ENCODE results near the gene IGFL4.

The IGFL4 gene

DNA sequence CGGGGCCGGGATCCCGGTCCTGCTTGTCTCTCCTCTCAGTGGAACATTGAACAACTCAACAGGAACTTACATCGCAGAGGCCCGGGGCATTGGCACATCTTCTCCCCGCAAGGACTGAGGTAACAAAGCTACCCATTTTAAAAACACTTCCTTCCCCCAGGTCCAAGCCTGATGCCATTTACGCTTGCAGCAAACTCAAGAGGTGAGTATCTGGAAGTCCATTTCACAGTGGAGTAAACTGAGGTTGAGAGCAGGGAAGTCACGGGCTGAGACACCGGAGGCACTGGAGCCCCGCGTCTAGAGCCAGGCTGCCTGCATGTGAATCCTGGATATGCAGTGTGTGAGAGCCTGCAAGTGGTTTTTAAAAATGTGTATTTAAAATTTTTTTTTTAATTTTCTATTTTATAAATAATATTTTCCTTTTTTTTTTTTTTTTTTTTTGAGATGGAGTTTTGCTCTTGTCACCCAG is 17.5 kb downstream of the IGFL4 start:
- Histone ChIP-seq H2AK5ac (ENCODE audit: low read length) (no peak overlapping the region), H3K79me2 (ENCODE audit: control insufficient read depth, insufficient read depth, low read length, poor library complexity) (no peaks in the 10 kb centered on the region), H2BK5ac (ENCODE audit: low read depth, low read length, poor library complexity) (no peak overlapping the region), H4K8ac (ENCODE audit: low read depth, low read length) (no peak overlapping the region), H3K14ac (ENCODE audit: low read length) (no peak overlapping the region), H3K27ac (ENCODE audit: low read depth, low read length) (no peak overlapping the region), H3K9me3 (ENCODE audit: insufficient read depth, low read depth, low read length) (no peaks in the 10 kb centered on the region), H4K91ac (ENCODE audit: low read depth, low read length) (no peak overlapping the region), H3K4me1 (ENCODE audit: control insufficient read depth in 1 of 2, insufficient read depth in 2 of 2, low read length in 2 of 2) (no peaks in the 10 kb centered on the region), H3K9ac (ENCODE audit: low read length) (no peak overlapping the region), H3K36me3 (ENCODE audit: control insufficient read depth in 1 of 2, insufficient read depth in 2 of 2, low read length in 2 of 2) (peaks cover under 1% of the 10 kb centered on the region in 2 experiments), H3K18ac (ENCODE audit: low read length) (no peak overlapping the region), H3K4me3 (ENCODE audit: low read depth, low read length) (no peak overlapping the region), H3K23ac (ENCODE audit: low read length) (no peak overlapping the region), H2BK12ac (ENCODE audit: low read length) (no peak overlapping the region), H2BK120ac (ENCODE audit: insufficient read depth, low read length, poor library complexity) (no peak overlapping the region), H3K4ac (ENCODE audit: low read depth, low read length) (no peak overlapping the region), H3K4me2 (ENCODE audit: low read length) (no peak overlapping the region), H3K27me3 (ENCODE audit: insufficient read depth, low read length) (no peaks in the 10 kb centered on the region), H4K12ac (ENCODE audit: low read depth, low read length) (no peak overlapping the region), H3K79me1 (ENCODE audit: low read length) (no peaks in the 10 kb centered on the region), H2AFZ (ENCODE audit: insufficient read depth, low read length, poor library complexity) (no peak overlapping the region)
- no peak for DNase-seq
- no CpG with 5 or more reads among the region's 11 CpGs for WGBS (ENCODE audit: extremely low coverage, insufficient coverage, insufficient read length)

DNA sequence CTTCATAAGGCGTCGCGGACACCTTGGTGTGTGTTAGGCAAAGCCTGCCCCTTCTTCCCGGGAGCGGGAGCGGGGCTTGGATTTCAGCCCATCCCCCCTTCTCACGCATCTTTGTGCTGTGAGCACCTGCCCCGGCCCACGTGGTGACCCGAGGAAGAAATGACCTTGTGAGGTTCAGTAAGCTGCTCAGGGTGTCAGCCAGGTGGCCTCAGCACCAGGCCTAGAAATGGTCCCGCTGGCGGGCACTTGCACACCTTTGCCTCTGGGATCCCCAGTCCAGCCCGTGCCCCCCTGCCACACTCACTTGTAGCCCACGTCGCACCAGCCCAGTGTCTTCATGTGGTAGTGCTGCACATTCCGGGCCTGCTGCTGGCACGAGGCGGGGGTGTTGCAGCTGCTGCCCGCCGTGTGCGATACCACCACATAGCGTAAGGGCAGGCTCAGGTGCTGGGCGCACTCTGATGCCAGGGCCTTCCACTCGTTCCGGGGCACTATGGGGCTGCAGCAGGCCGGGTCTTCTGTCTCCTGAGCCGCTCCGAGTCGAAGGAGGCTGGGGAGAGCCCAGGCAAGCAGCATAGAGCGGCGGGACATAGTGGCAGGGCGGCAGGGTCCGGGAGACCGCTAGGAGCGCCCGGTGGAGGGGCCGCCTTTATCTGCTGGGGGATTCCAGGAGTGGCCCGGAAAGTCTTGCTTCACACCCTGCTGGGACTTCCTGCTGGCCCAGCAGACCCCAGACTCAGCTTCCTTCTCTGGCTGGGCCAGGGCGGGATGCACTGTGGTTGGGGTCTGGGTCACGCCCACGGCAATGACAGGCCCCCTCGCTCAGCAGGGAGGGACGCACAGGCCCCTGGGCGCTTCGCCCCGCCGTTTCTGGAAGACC is 18.1 kb downstream of the IGFL4 start, which contains the start of gene PGLYRP1:
PGLYRP1 (minus strand) TSS at position 623 of the 880 bp plus-strand sequence; CDS start at position 591, 32 bp downstream.
- peaks cover 4 to 6% of the 10 kb centered on the region in 2 experiments for H3K36me3 ChIP-seq (ENCODE audit: control insufficient read depth in 1 of 2, insufficient read depth in 2 of 2, low read length in 2 of 2)

DNA sequence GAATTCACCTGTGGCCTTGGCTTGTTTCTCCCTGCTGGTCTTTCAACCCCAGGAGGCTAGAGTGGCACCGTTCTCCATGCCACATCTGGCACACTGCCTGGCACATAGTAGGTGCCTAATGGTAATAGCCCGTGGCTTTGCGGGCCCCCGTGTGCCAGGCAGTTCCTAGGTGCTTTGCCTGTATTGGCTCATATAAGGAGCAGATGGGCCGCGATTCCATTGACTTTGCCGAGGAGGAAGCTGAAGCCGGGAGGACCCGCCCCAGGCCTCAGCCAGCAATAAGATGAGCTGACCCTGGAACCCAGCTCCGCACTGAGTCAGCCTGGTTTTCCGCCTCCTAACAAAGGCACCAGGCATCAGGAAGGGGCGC is 18.8 kb downstream of the IGFL4 start:
- no peak for DNase-seq
- no peak overlapping the region for H2BK120ac ChIP-seq (ENCODE audit: insufficient read depth, low read length, poor library complexity)
- H3K4me1 ChIP-seq (ENCODE audit: control insufficient read depth in 1 of 2, insufficient read depth in 2 of 2, low read length in 2 of 2) = no peaks in the 10 kb centered on the region
- no peaks in the 10 kb centered on the region for H3K79me1 ChIP-seq (ENCODE audit: low read length)
- peaks cover 4 to 9% of the 10 kb centered on the region in 2 experiments for H3K36me3 ChIP-seq (ENCODE audit: control insufficient read depth in 1 of 2, insufficient read depth in 2 of 2, low read length in 2 of 2)
- H3K14ac ChIP-seq (ENCODE audit: low read length) = no peak overlapping the region
- no peaks in the 10 kb centered on the region for H3K79me2 ChIP-seq (ENCODE audit: control insufficient read depth, insufficient read depth, low read length, poor library complexity)
- no peak overlapping the region for H3K18ac ChIP-seq (ENCODE audit: low read length)
- no peak overlapping the region for H3K4me3 ChIP-seq (ENCODE audit: low read depth, low read length)
- H3K9me3 ChIP-seq (ENCODE audit: insufficient read depth, low read depth, low read length) = no peaks in the 10 kb centered on the region
- H2BK5ac ChIP-seq (ENCODE audit: low read depth, low read length, poor library complexity) = no peak overlapping the region
- H2BK12ac ChIP-seq (ENCODE audit: low read length) = no peak overlapping the region
- no peaks in the 10 kb centered on the region for H3K27me3 ChIP-seq (ENCODE audit: insufficient read depth, low read length)
- no peak overlapping the region for H3K4me2 ChIP-seq (ENCODE audit: low read length)
- H3K4ac ChIP-seq (ENCODE audit: low read depth, low read length) = no peak overlapping the region
- no peak overlapping the region for H4K12ac ChIP-seq (ENCODE audit: low read depth, low read length)
- WGBS (ENCODE audit: extremely low coverage, insufficient coverage, insufficient read length) = no CpG with 5 or more reads among the region's 12 CpGs
- H2AK5ac ChIP-seq (ENCODE audit: low read length) = no peak overlapping the region
- H3K23ac ChIP-seq (ENCODE audit: low read length) = no peak overlapping the region
- H2AFZ ChIP-seq (ENCODE audit: insufficient read depth, low read length, poor library complexity) = no peak overlapping the region
- no peak overlapping the region for H4K8ac ChIP-seq (ENCODE audit: low read depth, low read length)
- no peak overlapping the region for H3K9ac ChIP-seq (ENCODE audit: low read length)
- no peak overlapping the region for H3K27ac ChIP-seq (ENCODE audit: low read depth, low read length)
- no peak overlapping the region for H4K91ac ChIP-seq (ENCODE audit: low read depth, low read length)

More for the DNA sequence above, 18.1 kb downstream of the IGFL4 start, which contains the start of gene PGLYRP1:
- Histone ChIP-seq H2BK5ac (ENCODE audit: low read depth, low read length, poor library complexity) (no peak within 1 kb of the TSS), H2BK12ac (ENCODE audit: low read length) (no peak within 1 kb of the TSS), H3K27me3 (ENCODE audit: insufficient read depth, low read length) (no peaks in the 10 kb centered on the region), H3K4me2 (ENCODE audit: low read length) (no peak within 1 kb of the TSS), H3K9me3 (ENCODE audit: insufficient read depth, low read depth, low read length) (no peaks in the 10 kb centered on the region), H3K4me3 (ENCODE audit: low read depth, low read length) (no peak within 1 kb of the TSS), H2AK5ac (ENCODE audit: low read length) (no peak within 1 kb of the TSS), H3K23ac (ENCODE audit: low read length) (no peak within 1 kb of the TSS), H4K8ac (ENCODE audit: low read depth, low read length) (no peak within 1 kb of the TSS), H4K91ac (ENCODE audit: low read depth, low read length) (no peak within 1 kb of the TSS), H2BK120ac (ENCODE audit: insufficient read depth, low read length, poor library complexity) (no peak within 1 kb of the TSS), H3K27ac (ENCODE audit: low read depth, low read length) (no peak within 1 kb of the TSS), H2AFZ (ENCODE audit: insufficient read depth, low read length, poor library complexity) (no peak within 1 kb of the TSS), H4K12ac (ENCODE audit: low read depth, low read length) (no peak within 1 kb of the TSS), H3K79me1 (ENCODE audit: low read length) (no peaks in the 10 kb centered on the region), H3K4me1 (ENCODE audit: control insufficient read depth in 1 of 2, insufficient read depth in 2 of 2, low read length in 2 of 2) (no peaks in the 10 kb centered on the region), H3K9ac (ENCODE audit: low read length) (no peak within 1 kb of the TSS), H3K14ac (ENCODE audit: low read length) (no peak within 1 kb of the TSS), H3K18ac (ENCODE audit: low read length) (no peak within 1 kb of the TSS), H3K4ac (ENCODE audit: low read depth, low read length) (no peak within 1 kb of the TSS), H3K79me2 (ENCODE audit: control insufficient read depth, insufficient read depth, low read length, poor library complexity) (no peaks in the 10 kb centered on the region)
- no peak for DNase-seq
- no CpG with 5 or more reads among the region's 47 CpGs for WGBS (ENCODE audit: extremely low coverage, insufficient coverage, insufficient read length)

DNA sequence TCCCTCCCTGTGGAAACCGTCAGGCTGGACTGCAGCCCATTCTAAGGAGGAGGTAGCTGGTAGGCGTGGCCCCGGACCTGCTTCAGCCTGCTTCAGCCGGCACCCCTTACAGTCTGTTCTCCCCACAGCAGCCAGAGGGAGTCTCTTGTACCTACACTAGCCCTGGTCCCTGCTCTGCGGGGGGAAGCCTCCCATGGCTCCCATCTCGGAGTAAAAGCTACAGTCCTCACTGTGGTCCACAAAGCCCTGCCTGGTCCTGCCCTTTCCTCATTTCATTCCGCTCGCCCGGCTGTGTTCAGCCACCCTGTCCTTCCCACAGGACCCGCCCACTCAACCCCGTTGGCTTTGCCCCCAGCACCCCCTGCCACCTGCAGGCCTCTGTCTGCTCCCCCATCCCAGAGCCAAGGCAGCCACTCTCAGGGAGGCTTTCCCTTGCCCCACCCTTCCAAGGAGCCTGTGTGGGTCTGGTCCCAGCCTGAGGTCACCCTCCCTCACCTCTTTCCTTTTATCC is 19.2 kb downstream of the IGFL4 start:
- H3K79me1 ChIP-seq (ENCODE audit: low read length) = no peaks in the 10 kb centered on the region
- H3K27ac ChIP-seq (ENCODE audit: low read depth, low read length) = no peak overlapping the region
- no peak overlapping the region for H4K91ac ChIP-seq (ENCODE audit: low read depth, low read length)
- H3K4me1 ChIP-seq (ENCODE audit: control insufficient read depth in 1 of 2, insufficient read depth in 2 of 2, low read length in 2 of 2) = peaks cover under 1% of the 10 kb centered on the region in 2 experiments
- no peaks in the 10 kb centered on the region for H3K27me3 ChIP-seq (ENCODE audit: insufficient read depth, low read length)
- H3K9ac ChIP-seq (ENCODE audit: low read length) = no peak overlapping the region
- no peak overlapping the region for H3K4me2 ChIP-seq (ENCODE audit: low read length)
- no peaks in the 10 kb centered on the region for H3K79me2 ChIP-seq (ENCODE audit: control insufficient read depth, insufficient read depth, low read length, poor library complexity)
- H2BK120ac ChIP-seq (ENCODE audit: insufficient read depth, low read length, poor library complexity) = no peak overlapping the region
- WGBS (ENCODE audit: extremely low coverage, insufficient coverage, insufficient read length) = no CpG with 5 or more reads among the region's 11 CpGs
- H2BK5ac ChIP-seq (ENCODE audit: low read depth, low read length, poor library complexity) = no peak overlapping the region
- DNase-seq = no peak
- H4K12ac ChIP-seq (ENCODE audit: low read depth, low read length) = no peak overlapping the region
- no peak overlapping the region for H3K18ac ChIP-seq (ENCODE audit: low read length)
- H3K4me3 ChIP-seq (ENCODE audit: low read depth, low read length) = no peak overlapping the region
- no peak overlapping the region for H3K4ac ChIP-seq (ENCODE audit: low read depth, low read length)
- no peaks in the 10 kb centered on the region for H3K9me3 ChIP-seq (ENCODE audit: insufficient read depth, low read depth, low read length)
- no peak overlapping the region for H2AFZ ChIP-seq (ENCODE audit: insufficient read depth, low read length, poor library complexity)
- no peak overlapping the region for H3K23ac ChIP-seq (ENCODE audit: low read length)
- H4K8ac ChIP-seq (ENCODE audit: low read depth, low read length) = no peak overlapping the region
- H3K14ac ChIP-seq (ENCODE audit: low read length) = no peak overlapping the region
- peaks cover 4 to 9% of the 10 kb centered on the region in 2 experiments for H3K36me3 ChIP-seq (ENCODE audit: control insufficient read depth in 1 of 2, insufficient read depth in 2 of 2, low read length in 2 of 2)
- no peak overlapping the region for H2AK5ac ChIP-seq (ENCODE audit: low read length)
- H2BK12ac ChIP-seq (ENCODE audit: low read length) = no peak overlapping the region
